ENCODE measurements around the gene FSIP2. TPM values are rescaled to one million over a fixed set of nuclear protein-coding genes. Genes with fewer than 3 reads are reported as not detected.

Gene FSIP2, protein sequence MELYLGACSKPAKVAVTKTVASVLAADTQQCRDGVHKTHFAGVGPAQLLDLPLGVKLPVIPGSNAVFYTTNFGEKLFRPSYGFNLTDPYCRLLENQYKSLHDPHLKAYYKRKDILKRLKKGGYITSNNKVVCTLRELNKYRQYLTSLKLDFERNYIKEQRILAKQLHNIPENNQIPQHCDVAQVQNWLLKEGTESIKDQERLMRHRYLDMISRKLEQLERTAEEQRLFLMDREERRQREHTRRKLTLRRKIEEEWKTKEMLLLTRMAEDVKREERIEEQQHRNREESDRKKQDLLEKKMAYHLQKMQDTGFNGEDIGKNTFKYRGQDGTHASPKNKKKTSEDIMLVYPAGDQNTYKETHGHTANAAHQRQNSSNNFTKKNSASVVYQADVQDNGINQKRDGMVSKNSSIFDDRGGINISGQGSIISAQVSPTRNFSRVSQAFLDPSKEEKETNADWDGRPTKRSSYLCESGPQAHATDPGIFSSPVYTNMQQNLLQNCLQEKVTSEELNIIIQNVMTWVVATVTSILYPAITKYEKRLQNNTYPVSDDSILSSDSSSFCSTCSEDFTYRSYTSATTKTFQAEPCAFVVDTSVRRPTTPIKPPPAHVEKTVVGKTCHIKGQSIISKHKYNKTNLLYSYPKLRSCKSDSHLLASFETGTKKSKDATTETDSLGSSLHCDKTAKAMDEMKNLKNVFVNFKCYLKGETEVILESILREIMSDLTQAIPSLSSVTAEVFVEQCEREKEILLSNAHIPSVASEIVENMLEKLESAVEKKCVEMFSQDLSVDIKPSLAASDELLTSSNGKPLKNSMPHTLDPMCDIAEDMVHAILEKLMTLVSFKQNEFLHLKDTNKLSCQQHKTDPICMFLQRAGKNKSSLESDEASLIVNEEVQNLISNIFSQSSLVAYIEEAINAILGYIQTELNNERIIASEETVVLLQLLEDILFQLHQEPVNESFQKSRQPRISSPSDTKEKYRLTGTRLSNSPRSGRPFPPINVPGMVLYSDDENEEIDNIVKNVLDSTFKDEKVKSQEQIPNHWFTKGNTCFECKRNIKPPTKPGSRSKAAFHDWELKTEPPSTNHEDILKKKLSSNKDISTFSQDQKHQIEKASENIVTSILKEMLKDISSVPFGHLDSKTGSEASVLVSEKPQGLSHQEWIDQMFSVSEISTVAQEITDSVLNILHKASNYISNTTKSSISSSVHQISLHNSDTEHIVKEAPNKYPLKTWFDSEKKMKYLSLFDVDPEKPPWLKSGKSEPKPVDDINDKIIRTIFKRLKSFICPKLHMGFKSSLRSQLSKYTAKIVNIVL (N-terminal part only)
- total RNA-seq (1 to 10 TPM in 1 of 4 donors, under 1 TPM in 3; 0.54 to 2.1 (median 0.69) TPM), polyA plus RNA-seq (1 to 10 TPM; 2.5 to 4.9 (median 3.6) TPM)

DNA sequence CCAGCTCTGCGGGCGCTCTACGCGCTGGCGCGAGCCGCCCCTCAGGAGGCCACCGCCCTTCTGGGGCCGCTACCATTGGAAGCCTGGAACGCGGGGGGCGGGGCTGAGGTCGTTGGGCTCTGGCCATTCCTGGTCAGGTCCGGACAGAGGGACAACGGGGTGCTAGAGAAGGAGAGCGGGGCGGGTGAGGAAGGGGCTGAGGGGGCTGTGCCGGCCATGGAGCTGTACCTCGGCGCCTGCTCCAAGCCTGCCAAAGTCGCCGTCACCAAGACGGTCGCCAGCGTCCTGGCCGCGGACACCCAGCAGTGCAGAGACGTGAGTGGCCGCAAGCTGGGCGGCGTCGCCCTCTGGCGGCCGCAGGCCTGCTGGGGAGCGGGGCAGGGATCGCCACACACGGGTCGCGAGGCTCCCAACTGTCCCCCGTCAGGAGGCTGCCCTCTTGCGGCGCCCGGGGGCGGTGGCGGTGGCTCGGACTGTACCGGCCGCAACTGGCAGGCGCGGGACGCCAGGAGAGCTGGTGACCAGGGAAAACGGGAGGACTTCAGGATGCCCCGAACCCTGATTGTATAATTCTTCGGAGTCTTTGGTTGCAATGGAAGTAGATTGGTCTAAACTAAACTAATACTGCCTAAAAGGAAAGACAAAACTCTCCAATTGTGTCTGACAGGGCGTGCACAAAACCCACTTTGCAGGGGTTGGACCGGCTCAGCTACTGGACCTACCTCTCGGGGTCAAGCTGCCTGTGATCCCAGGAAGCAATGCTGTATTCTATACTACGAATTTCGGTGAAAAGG is at the start of gene FSIP2:
Gene FSIP2 (plus strand): TSS at position 126 of the 794 bp plus-strand sequence. CDS start 91 bp downstream, at position 217.
- H3K4me1 ChIP-seq, result peaks cover 0 to 10% (median 4%) of the 10 kb centered on the region in 4 donors
- peaks cover 0 to 13% (median 4%) of the 10 kb centered on the region in 3 donors for H3K27me3 ChIP-seq
- intact Hi-C loops (cut with DNase I), result no loop called here
- no peak within 1 kb of the TSS for H3K27ac ChIP-seq
- no peaks in the 10 kb centered on the region for H3K36me3 ChIP-seq
- WGBS, 2 donors, result 14 to 15% methylated on average over 59 of the region's 59 CpGs
- H3K9me3 ChIP-seq, result peaks cover 0 to 2% (median 0%) of the 10 kb centered on the region in 4 donors
- peak within 1 kb of the TSS in 3 of 4 donors; percentile 22 to 42 (median 35) for H3K4me3 ChIP-seq
- TF ChIP-seq, protein P1, sequence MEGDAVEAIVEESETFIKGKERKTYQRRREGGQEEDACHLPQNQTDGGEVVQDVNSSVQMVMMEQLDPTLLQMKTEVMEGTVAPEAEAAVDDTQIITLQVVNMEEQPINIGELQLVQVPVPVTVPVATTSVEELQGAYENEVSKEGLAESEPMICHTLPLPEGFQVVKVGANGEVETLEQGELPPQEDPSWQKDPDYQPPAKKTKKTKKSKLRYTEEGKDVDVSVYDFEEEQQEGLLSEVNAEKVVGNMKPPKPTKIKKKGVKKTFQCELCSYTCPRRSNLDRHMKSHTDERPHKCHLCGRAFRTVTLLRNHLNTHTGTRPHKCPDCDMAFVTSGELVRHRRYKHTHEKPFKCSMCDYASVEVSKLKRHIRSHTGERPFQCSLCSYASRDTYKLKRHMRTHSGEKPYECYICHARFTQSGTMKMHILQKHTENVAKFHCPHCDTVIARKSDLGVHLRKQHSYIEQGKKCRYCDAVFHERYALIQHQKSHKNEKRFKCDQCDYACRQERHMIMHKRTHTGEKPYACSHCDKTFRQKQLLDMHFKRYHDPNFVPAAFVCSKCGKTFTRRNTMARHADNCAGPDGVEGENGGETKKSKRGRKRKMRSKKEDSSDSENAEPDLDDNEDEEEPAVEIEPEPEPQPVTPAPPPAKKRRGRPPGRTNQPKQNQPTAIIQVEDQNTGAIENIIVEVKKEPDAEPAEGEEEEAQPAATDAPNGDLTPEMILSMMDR (IDR thresholded peaks at IDR 0.05), result peak in 3 of 4 experiments; percentile 43 to 53 (median 43)
- no peak for TF ChIP-seq POLR2AphosphoS5 (IDR thresholded peaks at IDR 0.05)
- DNase-seq, result peak; percentile 67

DNA sequence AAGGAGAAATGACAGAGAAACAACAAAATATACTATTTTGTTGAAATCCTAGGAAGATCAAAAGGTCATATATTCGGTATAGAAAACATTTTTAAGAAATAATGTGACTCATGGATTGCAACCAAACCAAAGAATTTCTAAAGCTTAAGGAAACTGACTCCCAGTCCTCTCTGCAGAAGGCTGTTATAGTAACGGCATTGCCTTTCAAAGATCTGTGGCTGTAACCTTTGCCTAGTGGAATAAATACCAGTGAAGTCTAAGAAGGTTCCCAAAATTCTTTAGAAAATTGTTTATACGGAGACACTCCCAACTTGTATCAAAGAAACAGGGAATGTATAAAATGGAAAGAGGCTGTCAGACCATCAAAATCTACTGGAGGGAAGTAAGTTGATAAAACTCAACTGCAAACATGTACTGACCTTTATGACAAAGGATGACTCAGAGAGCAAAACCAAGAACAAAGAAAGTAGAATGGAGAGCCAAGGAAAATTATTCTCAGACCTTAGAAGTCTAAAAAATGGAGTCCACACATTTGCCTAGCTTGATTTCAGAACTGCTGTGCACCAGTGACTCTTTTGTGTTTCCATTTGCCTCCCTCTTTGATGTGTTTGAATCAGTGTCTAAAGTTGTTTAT is 48.6 kb upstream of the FSIP2 start:
- intact Hi-C loops (cut with DNase I), result no loop called here
- TF ChIP-seq EP300 (IDR thresholded peaks at IDR 0.05) (no peak), POLR2AphosphoS5 (IDR thresholded peaks at IDR 0.05) (no peak), POLR2A (IDR thresholded peaks at IDR 0.05) (no peak)
- TF ChIP-seq, protein P1 (IDR thresholded peaks at IDR 0.05), result no peak
- no peaks in the 10 kb centered on the region for H3K27me3 ChIP-seq
- WGBS, 2 donors, result 77 to 82% methylated on average over 3 of the region's 3 CpGs
- H3K4me1 ChIP-seq, result no peaks in the 10 kb centered on the region
- no peak overlapping the region for H3K27ac ChIP-seq
- DNase-seq, result no peak
- no peaks in the 10 kb centered on the region for H3K9me3 ChIP-seq
- no peak overlapping the region for H3K4me3 ChIP-seq
- no peaks in the 10 kb centered on the region for H3K36me3 ChIP-seq

DNA sequence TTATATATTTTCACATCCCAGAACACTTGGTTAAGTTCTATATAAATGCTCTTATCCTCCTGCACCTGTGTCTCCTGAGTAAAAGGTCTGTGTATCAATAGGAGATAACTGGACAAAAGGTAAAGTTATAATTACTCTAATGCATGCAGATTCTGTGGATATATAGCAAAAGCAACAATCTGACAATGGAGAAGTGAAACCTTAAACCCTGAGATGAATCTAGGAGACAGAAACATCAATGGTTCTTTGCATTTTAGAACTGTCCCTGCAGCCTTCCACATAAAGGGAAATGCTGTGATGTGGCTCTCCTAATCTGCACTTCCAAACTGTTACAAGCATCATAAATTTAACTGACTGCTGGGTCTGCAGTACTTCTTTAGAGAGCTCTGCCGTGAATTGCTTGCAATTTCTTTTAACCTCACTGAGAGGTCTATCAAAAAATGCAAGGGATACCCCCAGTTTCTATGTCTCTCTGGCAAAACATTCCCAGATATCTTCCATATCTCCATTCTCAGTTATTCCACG is 42.8 kb upstream of the FSIP2 start:
- Histone ChIP-seq H3K36me3 (no peaks in the 10 kb centered on the region), H3K27me3 (no peaks in the 10 kb centered on the region), H3K9me3 (no peaks in the 10 kb centered on the region), H3K4me1 (no peaks in the 10 kb centered on the region), H3K27ac (no peak overlapping the region), H3K4me3 (no peak overlapping the region)
- intact Hi-C loops (cut with DNase I), result no loop called here
- WGBS, 2 donors, result 42 to 63% methylated on average over 2 of the region's 2 CpGs
- DNase-seq, result no peak
- TF ChIP-seq EP300 (IDR thresholded peaks at IDR 0.05) (no peak), POLR2AphosphoS5 (IDR thresholded peaks at IDR 0.05) (no peak), POLR2A (IDR thresholded peaks at IDR 0.05) (no peak)
- TF ChIP-seq, protein P1 (IDR thresholded peaks at IDR 0.05), result no peak
